Duodenal mucosa (tissue), 2 donors: ENCODE results near the gene OLFM4.

Experiments used
- H3K27ac ChIP-seq: one replicate; pipeline ENCODE4 v1.7.0; 2013; ENCODE audit warnings: low read depth, low read length
- H3K27me3 ChIP-seq, 2 donors: one replicate each; pipeline ENCODE4 v1.7.0; 2013; ENCODE audit warnings: low read length in 2 of 2, control low read depth in 1 of 2; ENCODE audit not compliant: insufficient read depth in 2 of 2, control insufficient read depth in 1 of 2
- H3K36me3 ChIP-seq, 2 donors: one replicate each; pipeline ENCODE4 v1.7.0; 2013; ENCODE audit warnings: low read length in 2 of 2, control low read depth in 1 of 2; ENCODE audit not compliant: insufficient read depth in 2 of 2, control insufficient read depth in 1 of 2
- H3K4me1 ChIP-seq, 2 donors: one replicate each; pipeline ENCODE4 v1.7.0; 2013; ENCODE audit warnings: low read length in 2 of 2, control low read depth in 1 of 2; ENCODE audit not compliant: insufficient read depth in 2 of 2, control insufficient read depth in 1 of 2
- H3K4me3 ChIP-seq, 2 donors: one replicate each; pipeline ENCODE4 v1.7.0; 2013; ENCODE audit warnings: low read length in 2 of 2, low read depth in 1 of 2
- H3K9ac ChIP-seq, 2 donors: one replicate each; pipeline ENCODE4 v1.7.0; 2013; ENCODE audit warnings: low read length in 2 of 2, low read depth in 1 of 2
- H3K9me3 ChIP-seq, 2 donors: one replicate each; pipeline ENCODE4 v1.7.0; 2013; ENCODE audit warnings: low read length in 2 of 2, control low read depth in 1 of 2; ENCODE audit not compliant: control insufficient read depth in 1 of 2

OLFM4 gene

GRCh38 chr13:53038993-53039392 lies 10.4 kb downstream of the OLFM4 start:
- Histone ChIP-seq H3K27ac (no peak overlapping the region), H3K27me3 (no peaks in the 10 kb centered on the region), H3K4me3 (no peak overlapping the region)

GRCh38 chr13:53041968-53042516 lies 13.4 kb downstream of the OLFM4 start:
- Histone ChIP-seq H3K4me3 (peak overlapping the region in 1 of 2 donors; percentile 36), H3K9me3 (no peaks in the 10 kb centered on the region), H3K27me3 (no peaks in the 10 kb centered on the region), H3K36me3 (peaks cover 5 to 17% of the 10 kb centered on the region in 2 donors), H3K9ac (no peak overlapping the region), H3K27ac (no peak overlapping the region), H3K4me1 (peaks cover 46 to 73% of the 10 kb centered on the region in 2 donors)

More at GRCh38 chr13:53038993-53039392, 10.4 kb downstream of the OLFM4 start:
- Histone ChIP-seq H3K9me3 (no peaks in the 10 kb centered on the region), H3K36me3 (peaks cover 0 to 4% of the 10 kb centered on the region in 2 donors), H3K9ac (no peak overlapping the region), H3K4me1 (peaks cover 18 to 52% of the 10 kb centered on the region in 2 donors)

GRCh38 chr13:53042877-53043276 lies 14.3 kb downstream of the OLFM4 start:
- Histone ChIP-seq H3K9ac (no peak overlapping the region), H3K4me3 (no peak overlapping the region)

GRCh38 chr13:53043398-53043797 lies 14.8 kb downstream of the OLFM4 start:
- H3K9ac ChIP-seq = no peak overlapping the region
- H3K4me1 ChIP-seq = peaks cover 41 to 63% of the 10 kb centered on the region in 2 donors
- H3K27ac ChIP-seq = no peak overlapping the region
- H3K27me3 ChIP-seq = no peaks in the 10 kb centered on the region
- H3K9me3 ChIP-seq = no peaks in the 10 kb centered on the region
- H3K36me3 ChIP-seq = peaks cover 5 to 22% of the 10 kb centered on the region in 2 donors
- no peak overlapping the region for H3K4me3 ChIP-seq

More at GRCh38 chr13:53042877-53043276, 14.3 kb downstream of the OLFM4 start:
- no peaks in the 10 kb centered on the region for H3K27me3 ChIP-seq
- no peak overlapping the region for H3K27ac ChIP-seq
- H3K36me3 ChIP-seq = peaks cover 5 to 21% of the 10 kb centered on the region in 2 donors
- H3K4me1 ChIP-seq = peaks cover 44 to 68% of the 10 kb centered on the region in 2 donors
- no peaks in the 10 kb centered on the region for H3K9me3 ChIP-seq

GRCh38 chr13:53045189-53045588 lies 16.6 kb downstream of the OLFM4 start:
- Histone ChIP-seq H3K36me3 (peaks cover 5 to 35% of the 10 kb centered on the region in 2 donors), H3K9me3 (no peaks in the 10 kb centered on the region), H3K4me3 (no peak overlapping the region), H3K27me3 (no peaks in the 10 kb centered on the region), H3K9ac (no peak overlapping the region), H3K4me1 (peaks cover 41 to 56% of the 10 kb centered on the region in 2 donors), H3K27ac (no peak overlapping the region)

GRCh38 chr13:53048880-53049279 lies 20.3 kb downstream of the OLFM4 start:
- Histone ChIP-seq H3K4me3 (no peak overlapping the region), H3K4me1 (peaks cover 29 to 33% of the 10 kb centered on the region in 2 donors), H3K36me3 (peaks cover 5 to 31% of the 10 kb centered on the region in 2 donors), H3K9ac (no peak overlapping the region), H3K9me3 (no peaks in the 10 kb centered on the region), H3K27me3 (no peaks in the 10 kb centered on the region), H3K27ac (no peak overlapping the region)

- Histone ChIP-seq H3K36me3 (peaks cover 5 to 27% of the 10 kb centered on the region in 2 donors), H3K27me3 (no peaks in the 10 kb centered on the region), H3K4me1 (peaks cover 17 to 20% of the 10 kb centered on the region in 2 donors), H3K4me3 (no peak overlapping the region), H3K27ac (no peak overlapping the region), H3K9me3 (no peaks in the 10 kb centered on the region), H3K9ac (no peak overlapping the region)
Measured at GRCh38 chr13:53050151-53050550, 21.5 kb downstream of the OLFM4 start.

GRCh38 chr13:53052675-53053074 lies 24.1 kb downstream of the OLFM4 start:
- Histone ChIP-seq H3K27me3 (no peaks in the 10 kb centered on the region), H3K27ac (no peak overlapping the region), H3K4me3 (no peak overlapping the region)

GRCh38 chr13:53054569-53054968 lies 26.0 kb downstream of the OLFM4 start:
- Histone ChIP-seq H3K4me1 (peaks cover 0 to 3% of the 10 kb centered on the region in 2 donors), H3K9me3 (no peaks in the 10 kb centered on the region), H3K36me3 (peaks cover 0 to 6% of the 10 kb centered on the region in 2 donors), H3K9ac (no peak overlapping the region), H3K4me3 (no peak overlapping the region), H3K27ac (no peak overlapping the region), H3K27me3 (no peaks in the 10 kb centered on the region)

More at GRCh38 chr13:53052675-53053074, 24.1 kb downstream of the OLFM4 start:
- H3K9me3 ChIP-seq = no peaks in the 10 kb centered on the region
- peaks cover 0 to 15% of the 10 kb centered on the region in 2 donors for H3K36me3 ChIP-seq
- no peak overlapping the region for H3K9ac ChIP-seq
- peaks cover 0 to 3% of the 10 kb centered on the region in 2 donors for H3K4me1 ChIP-seq

GRCh38 chr13:53058065-53058679 lies 29.6 kb downstream of the OLFM4 start:
- Histone ChIP-seq H3K27me3 (no peaks in the 10 kb centered on the region), H3K4me1 (no peaks in the 10 kb centered on the region), H3K4me3 (no peak overlapping the region), H3K36me3 (no peaks in the 10 kb centered on the region), H3K9ac (no peak overlapping the region), H3K27ac (no peak overlapping the region), H3K9me3 (no peaks in the 10 kb centered on the region)
